Epithelial cell of prostate (primary cell): ENCODE measurements around the gene EPHA4.

Experiments
- DNase-seq: peaks from one replicate; pipeline ENCODE4 v3.0.0-alpha.2; 2011; ENCODE audit warnings: low read depth, low spot score
- H3K27ac ChIP-seq: fragments of 450-650 bp; 2 replicates; pipeline ENCODE4 v1.5.1; 2017; ENCODE audit warnings: mild to moderate bottlenecking

The EPHA4 gene

DNA sequence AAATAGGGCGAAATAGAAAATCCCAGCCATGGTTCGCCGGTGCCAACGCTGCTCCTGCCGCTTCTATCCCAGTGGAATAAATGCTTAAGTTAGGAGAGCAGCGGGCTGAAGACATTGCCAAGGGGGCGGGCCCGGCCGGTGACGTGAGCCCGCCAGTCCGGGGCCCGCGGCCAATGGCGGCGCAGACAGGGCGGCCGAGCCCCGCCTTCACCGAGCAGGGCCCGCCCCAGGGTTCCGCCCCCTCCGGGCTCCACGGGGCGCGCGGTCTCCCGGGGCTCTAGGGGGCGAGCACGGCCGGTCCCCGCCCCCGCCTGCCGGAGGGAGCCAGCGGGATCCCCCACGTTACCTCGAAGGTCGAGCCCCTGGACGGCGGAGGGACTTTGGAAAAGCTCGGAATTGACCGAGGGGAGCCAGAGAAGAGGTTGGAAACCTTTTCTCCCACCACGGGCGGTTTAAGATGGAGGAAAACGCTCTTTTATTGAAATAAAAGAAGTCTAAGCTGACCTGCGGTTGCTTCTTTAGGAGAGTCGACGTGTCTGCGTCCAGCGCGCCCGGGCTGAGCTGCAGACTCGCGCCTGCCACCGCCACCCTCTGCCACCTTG, at the start of gene EPHA4:
EPHA4 (minus strand) TSS at position 86 of the 602 bp plus-strand sequence; CDS start at position 30, 56 bp downstream.
- peak; percentile 34 for DNase-seq
- peak within 1 kb of the TSS; percentile 30 for H3K27ac ChIP-seq

DNA sequence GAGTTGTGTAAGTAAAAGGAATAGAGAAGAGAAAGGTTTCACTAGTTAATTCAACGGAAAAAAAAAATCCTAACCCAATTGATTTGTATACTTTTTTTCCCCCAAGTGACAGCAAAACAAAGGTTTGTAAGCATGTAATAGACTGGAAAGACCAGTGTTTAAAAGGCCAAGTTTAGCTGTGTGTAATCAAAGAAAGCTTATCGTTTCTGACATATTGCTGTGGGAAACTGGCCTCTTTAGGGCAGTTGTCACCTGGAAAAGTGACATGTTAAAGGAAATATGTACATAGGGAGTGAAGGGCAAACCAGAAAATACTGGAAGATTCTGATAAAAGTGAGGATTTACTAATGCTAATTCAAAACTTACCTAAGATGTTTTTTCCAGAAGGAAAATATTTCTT, 45.9 kb upstream of the EPHA4 start:
- no peak overlapping the region for H3K27ac ChIP-seq
- DNase-seq, result no peak

DNA sequence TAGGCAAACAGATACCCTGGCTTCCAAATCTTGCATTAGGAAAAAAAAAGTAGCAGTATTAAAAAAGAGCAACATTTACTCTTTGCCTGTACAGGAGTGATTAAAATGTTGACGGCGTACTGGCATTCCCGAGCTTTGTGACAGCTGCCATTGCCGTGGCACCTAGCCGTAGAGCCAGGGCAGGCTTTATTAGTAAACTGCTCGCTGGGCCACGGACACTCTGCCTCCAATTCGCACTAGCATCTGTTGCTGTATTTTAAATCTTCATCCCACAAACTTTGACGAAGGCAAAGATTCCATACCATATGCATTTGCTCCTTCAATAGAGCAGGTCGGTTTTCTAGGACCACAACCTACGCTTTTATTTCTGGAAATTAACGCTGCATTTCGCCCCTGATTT, 44.5 kb upstream of the EPHA4 start:
- DNase-seq, result no peak
- no peak overlapping the region for H3K27ac ChIP-seq

DNA sequence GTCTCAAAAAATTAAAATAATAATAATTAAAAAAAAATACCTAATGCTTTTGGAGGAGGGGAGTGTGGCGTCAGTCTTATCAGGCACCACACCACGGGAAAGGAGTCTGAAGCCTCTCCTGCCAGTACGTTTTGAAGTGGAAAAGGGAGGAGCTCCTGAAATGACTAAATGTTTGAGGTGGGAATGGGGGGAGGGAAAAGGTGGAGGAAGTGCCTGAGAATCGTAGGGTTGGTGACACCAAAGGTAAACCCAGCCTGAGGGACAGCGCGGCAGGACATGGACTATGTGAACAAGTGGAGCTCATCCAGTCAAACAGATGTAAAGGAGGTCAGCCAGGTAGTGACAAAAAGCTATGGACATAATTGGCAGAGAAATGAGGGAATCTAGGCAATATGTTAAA, 42.2 kb upstream of the EPHA4 start:
- H3K27ac ChIP-seq, result no peak overlapping the region
- DNase-seq, result no peak

DNA sequence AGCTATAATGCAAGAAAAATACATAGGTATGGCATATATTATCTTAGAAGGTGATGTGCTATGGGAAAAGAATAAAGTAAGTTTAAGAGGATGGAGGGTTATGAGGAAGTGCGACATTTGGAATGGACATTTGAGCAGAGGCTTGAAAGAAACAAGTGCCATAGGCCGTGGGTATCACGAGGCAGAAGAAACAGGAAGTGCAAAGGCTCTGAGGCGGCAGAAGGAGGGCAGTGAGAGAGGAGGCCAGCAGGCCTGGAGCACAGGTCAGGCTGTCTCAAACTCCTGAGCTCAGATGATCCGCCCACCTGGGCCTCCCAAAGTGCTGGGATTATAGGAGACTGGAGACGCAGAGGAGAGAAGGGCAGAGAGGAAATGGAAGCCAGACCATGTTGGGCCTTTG, 40.7 kb upstream of the EPHA4 start:
- DNase-seq, result no peak
- H3K27ac ChIP-seq, result no peak overlapping the region

DNA sequence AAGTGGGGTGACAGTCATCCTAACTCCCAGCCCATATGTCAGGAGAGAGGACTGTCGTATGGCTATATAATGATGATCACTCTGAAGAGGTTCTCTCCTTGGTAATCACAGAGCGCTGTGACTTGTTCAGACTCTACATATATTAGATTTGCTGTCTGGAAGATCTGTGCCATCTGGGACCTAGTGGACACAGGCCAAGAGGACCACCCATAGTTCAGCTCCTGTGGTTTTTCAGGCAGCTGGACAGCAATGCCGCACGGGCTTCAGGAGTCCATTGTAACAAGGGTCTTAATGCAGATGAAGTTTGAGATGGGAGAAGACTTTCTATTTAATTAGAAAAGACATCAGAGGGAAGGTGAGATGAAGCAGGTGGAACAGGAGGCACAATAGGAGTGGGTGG, 40.1 kb upstream of the EPHA4 start:
- DNase-seq, result no peak

DNA sequence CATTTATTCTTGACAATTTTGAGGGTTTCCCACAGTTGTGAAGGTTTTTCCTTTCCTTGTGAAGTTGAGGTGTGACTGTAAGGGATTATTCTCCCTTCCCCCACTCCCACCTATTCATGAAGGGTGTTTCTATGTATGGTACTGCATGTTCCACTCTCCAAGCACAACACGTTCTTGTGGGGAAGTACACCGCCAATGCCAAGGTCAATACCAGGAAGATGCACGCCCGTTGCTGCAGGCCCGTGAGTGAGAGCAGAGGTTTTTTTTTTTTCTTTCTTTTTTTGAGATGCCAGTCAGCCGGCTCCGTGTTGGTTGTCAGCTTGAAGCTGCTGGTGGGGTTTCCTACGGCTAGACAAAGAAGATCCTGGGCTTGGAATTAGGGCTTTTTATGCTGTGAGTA, 38.6 kb upstream of the EPHA4 start:
- no peak for DNase-seq
- H3K27ac ChIP-seq, result no peak overlapping the region

More for the DNA sequence above, 40.1 kb upstream of the EPHA4 start:
- H3K27ac ChIP-seq, result no peak overlapping the region

DNA sequence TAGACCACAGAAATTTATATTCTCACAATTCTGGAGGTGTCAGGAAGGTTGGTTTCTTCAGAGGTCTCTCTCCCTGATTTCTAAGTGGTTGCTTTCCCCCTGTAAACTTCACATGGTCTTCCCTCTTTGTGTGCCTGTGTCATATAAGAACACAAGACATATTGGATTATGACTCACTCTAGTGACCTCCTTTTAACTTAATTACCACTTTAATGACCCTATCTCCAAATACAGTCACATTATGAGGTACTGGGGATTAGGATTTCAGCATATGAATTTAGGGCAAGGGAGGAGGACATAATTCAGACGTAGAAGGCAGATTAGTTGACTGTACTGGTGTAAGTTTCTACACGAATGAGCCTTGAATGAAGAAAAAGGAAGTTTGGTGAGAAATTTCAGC, 38.2 kb upstream of the EPHA4 start:
- DNase-seq, result no peak
- H3K27ac ChIP-seq, result no peak overlapping the region

DNA sequence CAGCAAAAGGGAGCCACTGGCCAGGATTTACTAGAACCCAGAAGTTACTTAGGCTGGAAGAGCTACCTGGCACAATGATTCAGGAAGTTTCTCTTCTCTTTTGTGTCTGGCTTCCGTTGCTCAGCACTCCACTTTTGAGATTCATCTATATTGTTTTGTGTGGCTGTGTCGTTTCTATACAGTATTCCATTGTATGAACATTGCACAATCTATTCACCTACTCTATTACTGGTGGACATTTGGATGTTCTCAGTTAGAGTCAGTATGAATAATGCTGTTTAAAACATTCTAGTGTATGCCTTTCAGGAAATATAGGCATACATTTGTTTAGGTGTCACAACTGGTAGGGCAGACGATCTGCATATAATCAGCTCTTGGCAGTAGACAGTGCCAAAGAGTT, 36.3 kb upstream of the EPHA4 start:
- no peak for DNase-seq
- no peak overlapping the region for H3K27ac ChIP-seq

DNA sequence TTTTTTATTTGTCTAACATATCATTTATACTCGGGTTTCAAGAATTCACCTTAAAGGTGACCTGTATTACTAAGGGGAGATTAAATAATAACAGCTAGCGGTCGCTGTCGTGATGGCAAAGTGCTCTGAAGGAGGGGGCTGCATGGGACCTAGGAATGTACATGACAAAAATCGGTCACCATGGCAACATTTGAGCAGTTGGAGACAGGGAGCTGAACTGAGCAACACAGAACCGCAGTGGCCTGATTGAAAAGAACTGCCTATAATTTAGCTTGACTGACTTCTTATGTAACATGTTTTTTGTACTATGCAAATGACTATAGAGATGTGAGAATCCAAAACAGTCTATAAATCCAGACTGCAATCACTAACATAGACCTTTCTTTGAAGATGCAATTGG, 34.3 kb upstream of the EPHA4 start:
- no peak for DNase-seq
- H3K27ac ChIP-seq, result no peak overlapping the region

DNA sequence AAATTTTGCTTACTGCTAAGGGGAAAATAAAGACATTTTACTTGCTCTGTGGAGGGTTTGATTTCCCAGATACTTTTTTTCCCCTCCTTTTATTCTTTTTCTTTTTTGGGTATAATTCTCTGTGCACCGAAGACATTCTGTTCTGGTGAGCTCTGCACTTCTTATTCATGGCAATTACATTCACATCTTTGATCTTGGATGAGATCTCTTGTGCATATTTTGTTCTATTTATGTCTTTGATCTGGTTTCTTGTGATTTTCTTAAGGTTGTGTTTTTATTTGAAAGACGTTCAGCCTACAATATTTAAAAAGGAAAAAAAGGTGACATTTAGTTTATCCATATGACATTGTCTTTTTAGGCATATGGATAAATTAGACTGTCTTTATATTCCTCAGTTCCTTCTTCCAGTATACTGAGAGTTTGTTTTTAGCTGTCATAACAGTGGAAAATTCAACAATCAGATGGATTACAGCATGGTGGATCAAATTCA, 33.7 kb upstream of the EPHA4 start:
- no peak overlapping the region for H3K27ac ChIP-seq
- DNase-seq, result no peak

DNA sequence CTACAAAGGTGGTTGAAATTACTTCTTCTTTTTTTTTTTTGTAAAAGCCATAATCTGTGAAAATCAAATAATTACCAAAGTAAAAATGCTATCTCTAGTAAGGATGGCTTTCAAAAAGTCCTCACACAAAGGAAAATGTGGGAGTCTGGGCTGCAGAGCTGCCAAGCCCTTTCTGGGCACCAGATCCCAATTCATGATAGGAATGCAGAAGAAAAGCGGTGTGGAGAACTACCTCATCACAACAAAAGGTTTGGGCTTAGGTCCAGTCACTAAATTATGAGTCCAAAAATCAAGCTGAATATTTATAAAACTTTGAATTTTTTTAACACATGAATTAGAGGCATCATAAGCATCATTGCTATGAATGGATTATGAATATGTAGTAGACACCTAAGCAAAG, 30.8 kb upstream of the EPHA4 start:
- DNase-seq, result no peak
- H3K27ac ChIP-seq, result no peak overlapping the region

DNA sequence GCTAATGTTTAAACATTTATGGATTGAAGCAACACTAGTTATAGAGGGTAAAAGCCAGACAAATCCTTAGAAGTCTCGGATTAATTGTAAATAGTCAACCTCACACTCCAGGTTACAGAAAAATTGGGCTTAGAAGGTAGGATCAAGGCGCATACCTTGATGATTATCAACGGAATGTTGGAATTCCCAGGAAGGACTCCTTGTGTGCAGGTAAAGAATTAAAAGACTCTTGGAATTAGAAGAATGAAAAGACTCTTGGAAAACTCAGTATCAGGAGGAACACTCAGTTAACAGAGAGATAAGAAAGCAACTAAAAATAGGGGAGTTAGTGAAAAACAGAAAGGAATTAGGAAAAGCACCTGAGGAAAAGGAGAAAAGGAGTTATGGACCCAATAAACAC, 29.3 kb upstream of the EPHA4 start:
- no peak overlapping the region for H3K27ac ChIP-seq
- no peak for DNase-seq

DNA sequence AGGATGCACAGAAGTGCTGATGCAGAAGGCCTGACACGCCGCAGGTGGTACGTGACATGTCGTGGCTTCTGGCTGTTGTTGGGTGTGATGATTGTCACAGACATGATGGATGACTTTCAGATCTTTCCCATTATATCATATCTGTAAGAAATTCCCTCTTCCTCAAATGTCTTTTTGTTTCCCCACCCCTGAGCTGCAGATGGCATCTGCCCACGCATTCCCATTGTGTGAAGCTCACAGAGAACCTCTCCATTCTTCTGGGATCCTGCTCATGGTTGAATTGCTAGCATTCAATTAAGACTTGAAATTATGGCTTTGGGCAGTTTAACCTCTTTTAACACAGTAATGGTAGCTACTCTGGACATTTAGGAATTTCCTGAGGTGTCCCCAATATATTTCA, 28.3 kb upstream of the EPHA4 start:
- H3K27ac ChIP-seq, result no peak overlapping the region
- no peak for DNase-seq

DNA sequence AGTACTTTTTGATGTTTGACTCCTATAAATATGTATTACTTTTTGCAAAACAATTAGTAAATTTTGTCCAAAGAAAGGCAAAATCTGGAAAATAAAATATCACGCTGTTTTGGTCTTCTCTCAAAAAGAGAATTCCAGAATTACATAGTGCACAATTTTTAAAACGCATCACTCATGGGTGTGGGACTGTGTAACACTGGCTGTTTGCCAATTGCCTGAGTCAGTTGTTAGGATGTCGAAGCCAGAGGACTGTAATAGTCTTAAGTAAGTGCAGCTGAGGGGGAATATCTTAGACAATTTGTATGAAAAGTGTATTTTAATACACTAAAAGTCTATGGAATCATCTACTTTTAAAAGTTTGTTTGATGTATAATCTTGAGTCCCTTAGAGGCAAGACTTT, 24.1 kb upstream of the EPHA4 start:
- no peak overlapping the region for H3K27ac ChIP-seq
- DNase-seq, result no peak

DNA sequence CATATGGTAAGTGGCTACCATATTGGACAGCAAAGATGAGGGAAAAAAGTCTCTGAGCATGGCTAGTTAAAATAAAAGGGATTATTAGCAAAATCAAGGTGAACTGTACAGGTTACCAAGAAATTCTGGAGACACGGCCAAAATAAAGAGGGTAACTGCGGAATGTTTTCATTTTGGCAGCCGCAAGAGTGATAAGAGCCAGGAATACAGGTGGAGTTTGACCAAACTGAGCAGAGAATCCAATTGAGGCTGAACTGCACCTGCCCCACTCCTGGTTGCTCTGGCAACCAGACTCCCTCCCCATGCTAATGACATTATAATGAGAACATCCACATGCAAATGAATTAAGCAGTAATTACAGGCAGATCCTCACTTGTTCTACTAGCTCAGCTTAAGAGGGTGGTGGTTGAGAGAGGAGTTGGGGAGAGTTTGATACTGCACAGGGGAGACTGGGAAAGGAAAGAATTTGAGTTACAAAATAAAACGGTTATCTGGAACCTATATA, 18.8 kb upstream of the EPHA4 start:
- no peak overlapping the region for H3K27ac ChIP-seq
- DNase-seq, result no peak

DNA sequence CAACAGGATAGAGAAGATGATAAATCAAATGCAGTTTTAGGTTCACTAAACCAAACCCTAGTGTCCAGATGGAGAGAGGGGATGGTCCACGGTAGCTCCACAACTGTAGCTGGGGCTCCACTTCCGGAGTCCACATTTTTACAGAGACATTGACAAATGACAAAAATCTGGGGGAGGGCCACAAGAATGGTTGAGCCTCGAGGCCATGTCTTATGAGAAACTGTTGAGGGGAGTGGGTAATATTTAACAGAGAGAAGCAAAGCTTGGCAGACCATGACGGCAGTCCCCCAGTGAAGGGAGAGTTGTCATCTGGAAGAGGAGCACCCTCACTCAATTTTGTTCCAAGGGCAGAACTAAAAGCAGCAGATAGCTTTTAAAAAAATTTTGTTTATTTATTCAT, 17.6 kb upstream of the EPHA4 start:
- H3K27ac ChIP-seq, result no peak overlapping the region
- DNase-seq, result no peak

DNA sequence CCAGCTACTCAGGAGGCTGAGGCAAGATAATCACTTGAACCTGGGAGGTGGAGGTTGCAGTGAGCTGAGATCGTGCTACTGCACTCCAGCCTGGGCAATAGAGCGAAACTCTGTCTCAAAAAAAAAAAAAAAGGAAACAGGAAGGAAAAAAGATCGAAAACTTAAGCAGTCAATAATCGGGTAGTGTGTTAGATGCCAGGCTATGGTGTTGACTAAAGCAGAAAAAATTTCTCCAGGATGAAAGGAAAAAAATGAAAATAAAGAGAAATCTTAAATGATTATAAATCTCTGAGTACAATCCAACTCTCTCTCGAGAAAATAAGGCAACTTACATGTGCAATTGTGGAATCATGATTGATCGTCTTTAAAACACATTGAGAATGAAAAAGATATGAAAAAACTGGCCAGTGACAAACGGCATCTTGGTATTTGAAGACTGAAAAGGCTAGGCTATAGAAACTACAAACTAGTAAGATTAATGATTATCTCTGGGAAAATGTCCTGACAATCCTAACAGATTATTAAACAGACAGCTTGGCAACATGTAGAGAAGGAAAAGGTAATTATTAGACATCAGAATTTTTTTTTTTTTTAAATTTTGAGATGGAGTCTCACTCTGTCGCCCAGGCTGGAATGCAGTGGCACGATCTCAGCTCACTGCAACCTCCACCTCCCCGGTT, 16.3 kb upstream of the EPHA4 start:
- no peak for DNase-seq
- no peak overlapping the region for H3K27ac ChIP-seq

DNA sequence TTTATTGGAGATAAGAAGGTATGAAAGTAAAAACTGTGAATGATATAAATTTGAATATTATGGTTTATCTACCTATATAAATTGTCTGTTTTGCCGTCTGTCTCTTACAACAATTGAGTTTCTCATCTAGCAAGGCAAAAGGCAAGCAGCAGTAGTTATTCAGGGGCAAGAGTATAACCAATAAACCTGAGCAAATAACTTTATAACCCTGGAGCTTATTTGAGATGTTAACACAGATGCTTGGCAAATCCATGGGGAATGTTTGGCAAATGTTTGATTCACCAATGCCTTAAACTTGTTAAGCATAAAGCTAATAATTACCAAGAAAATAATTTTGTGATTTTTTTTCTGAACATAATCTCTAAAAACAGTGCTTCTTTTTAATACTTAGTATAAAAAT, 9.9 kb upstream of the EPHA4 start:
- no peak overlapping the region for H3K27ac ChIP-seq
- DNase-seq, result no peak

DNA sequence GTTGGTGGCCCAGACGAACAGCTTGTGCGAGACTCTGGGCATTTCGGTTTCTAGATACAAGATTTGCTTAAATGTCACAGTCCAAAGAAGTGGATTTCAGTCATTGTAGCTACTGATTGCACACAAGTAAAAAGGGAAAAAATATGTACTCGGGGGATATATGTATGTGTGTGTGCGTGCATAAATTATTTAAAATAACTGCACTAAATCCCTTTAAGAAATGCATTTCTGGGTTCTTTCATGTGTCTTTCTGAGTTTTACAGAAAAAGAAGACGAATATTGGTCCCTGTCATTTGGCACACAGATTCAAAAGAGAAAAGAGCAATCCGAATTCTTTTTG, 2.1 kb upstream of the EPHA4 start:
- no peak for DNase-seq

DNA sequence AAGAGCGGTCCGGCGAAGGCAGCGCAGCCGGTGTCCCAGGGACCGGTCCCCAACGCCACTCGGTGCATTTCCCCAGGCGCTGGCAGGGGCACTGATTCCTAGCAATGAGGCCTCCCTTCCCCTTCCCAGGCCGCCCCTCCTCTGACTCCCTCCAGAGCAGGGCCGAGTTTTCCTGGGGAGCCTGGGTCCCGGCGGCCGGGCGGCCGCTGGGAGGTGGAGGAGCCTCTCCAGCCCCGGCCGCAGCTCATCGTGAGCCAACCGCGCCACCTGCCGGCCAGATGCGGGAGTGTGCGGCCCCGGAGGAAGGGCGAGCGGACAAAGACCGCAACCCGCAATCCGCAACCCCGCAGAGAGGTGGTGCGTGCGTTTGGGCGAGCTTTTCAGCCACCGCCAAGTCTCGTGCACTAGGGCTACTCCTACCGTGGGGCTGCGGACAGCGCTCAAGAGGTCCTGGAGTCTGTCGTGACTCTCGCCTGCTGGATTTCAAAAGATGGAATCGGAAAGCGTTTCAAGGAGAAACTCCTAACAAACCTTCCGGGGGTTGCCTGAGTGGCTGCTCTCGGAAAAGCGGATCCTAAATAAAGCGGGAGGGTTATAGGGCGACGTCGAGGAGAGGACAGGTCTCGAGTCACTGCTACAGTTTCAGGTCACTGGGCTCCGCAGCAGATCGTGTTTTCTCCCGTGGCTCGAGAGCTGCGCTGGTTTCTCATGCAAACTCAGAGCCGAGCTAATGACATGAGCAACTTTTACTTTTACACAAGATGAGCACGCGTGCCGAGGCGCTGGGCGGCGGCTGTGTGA, 1.5 kb upstream of the EPHA4 start:
- no peak overlapping the region for H3K27ac ChIP-seq
- no peak for DNase-seq

More for the DNA sequence above, 2.1 kb upstream of the EPHA4 start:
- no peak overlapping the region for H3K27ac ChIP-seq
